Iris pigment epithelial cell (primary cell): ENCODE results near the gene TTI1.
A peak's percentile ranks its signal among the peaks of the same experiment; 100 is the strongest.

ENCODE experiments used
- DNase-seq: peaks from one replicate; pipeline ENCODE4 v3.0.0-alpha.2; 2011; ENCODE audit warnings: low read depth

TTI1 gene

DNA sequence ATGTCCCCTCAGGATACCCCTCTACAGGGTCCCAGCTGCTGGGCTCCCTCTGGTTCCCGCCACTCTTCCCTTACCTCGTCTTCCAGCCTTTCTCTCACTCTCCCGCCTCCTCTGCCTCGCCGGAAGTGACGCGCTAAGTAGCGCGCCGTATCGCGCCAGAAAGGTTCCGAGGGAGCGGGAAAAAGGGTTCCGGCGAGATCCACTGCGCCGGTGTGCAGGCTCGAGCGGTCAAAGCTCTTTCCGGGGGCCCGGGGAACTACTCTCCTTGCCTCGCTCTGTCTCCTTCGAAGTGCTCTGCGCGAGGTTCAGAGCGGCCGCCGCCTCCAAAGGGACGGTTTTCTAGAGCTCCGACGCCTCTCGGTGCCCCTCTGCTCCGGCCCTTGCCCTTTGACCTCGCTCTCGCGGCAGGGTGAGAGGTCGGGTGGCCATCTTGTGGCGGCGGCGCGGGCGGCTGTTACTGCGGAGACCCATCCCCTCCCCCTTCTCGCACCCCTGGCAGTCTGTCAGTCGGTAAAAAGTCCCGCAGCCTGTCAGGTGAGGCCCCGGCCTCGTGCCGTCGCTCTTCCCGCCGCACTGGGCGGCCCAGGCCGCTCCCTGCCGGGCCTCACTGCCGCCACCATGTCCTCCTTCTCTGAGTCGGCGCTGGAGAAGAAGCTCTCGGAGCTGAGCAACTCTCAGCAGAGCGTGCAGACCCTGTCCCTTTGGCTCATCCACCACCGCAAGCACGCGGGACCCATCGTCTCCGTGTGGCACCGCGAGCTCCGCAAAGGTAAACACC lies at the start of gene TTI1, which contains the start of gene RPRD1B:
Gene TTI1 (minus strand): TSS at position 127 of the 778 bp plus-strand sequence. CDS start 19,640 bp downstream, outside the sequence.
Gene RPRD1B (plus strand): TSS at position 417 of the 778 bp plus-strand sequence. CDS start 202 bp downstream, at position 619.
- DNase-seq = peak; percentile 89

GRCh38 chr20:38082894-38083293 lies 49.6 kb upstream of the TTI1 start:
- no peak for DNase-seq

GRCh38 chr20:38081575-38081974 lies 48.3 kb upstream of the TTI1 start:
- no peak for DNase-seq

- no peak for DNase-seq
Measured at GRCh38 chr20:38079353-38079752, 46.1 kb upstream of the TTI1 start.

DNA sequence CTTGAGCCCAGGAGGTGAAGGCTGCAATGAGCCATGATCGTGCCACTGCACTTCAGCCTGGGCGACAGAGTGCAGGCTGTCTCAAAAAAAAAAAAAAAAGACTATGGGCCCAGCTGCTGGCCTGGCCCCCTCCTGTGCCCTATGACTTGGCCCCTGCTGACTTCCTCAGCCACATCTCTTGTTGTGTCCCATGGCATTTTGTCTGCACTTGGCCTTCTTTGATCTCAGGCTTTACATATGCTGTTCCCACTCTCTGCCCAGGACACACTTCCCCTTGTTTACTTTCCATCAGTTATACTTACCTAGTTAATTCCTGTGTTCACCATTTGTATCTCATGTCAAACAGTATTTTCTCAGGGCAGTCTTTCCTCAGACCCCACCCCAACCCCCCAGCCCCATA lies 44.8 kb upstream of the TTI1 start:
- DNase-seq = no peak

- DNase-seq = no peak
Measured at GRCh38 chr20:38076548-38076947, 43.3 kb upstream of the TTI1 start.

DNA sequence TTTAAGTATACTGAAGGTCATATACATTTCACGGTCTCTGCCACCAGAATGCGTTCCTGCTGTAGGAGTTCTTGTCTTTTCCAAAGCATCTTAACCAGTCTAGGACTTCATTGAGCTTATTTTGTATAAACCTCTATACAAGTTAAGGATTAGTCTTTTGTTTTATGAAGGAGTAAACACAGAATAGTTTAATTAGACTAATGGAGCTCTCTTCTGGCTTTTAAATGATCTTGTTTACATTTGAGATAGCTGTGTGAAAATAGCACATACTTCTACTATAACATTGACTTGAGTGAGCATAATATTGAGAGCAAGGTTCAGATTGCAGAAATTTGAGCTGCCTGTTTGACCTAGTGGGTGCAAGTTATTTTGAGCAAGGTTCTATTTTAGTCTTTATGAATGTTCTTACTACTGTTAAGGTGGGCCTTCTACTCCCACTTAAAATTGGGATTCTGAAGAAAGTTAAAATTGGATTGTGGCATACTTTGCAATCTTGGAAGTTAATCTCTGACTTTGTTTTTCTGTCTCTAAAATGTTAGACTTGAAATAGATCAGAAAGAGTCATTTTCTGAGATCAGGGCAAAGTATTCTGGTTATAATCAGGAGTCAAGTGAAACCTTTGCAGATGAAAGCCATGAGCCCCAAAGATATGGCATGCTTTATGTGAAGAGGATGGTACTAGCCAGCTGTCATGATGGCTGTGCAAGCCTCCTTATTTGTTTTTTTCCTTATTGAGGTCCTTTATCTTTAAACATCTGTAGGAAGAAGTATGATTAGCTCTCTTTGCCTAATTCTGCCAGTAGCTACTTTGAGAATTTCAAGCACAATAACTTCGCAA lies 42.1 kb upstream of the TTI1 start:
- DNase-seq = peak; percentile 62

GRCh38 chr20:38073307-38074071 lies 40.2 kb upstream of the TTI1 start:
- DNase-seq = peak; percentile 98

GRCh38 chr20:38072898-38073297 lies 39.6 kb upstream of the TTI1 start:
- no peak for DNase-seq

DNA sequence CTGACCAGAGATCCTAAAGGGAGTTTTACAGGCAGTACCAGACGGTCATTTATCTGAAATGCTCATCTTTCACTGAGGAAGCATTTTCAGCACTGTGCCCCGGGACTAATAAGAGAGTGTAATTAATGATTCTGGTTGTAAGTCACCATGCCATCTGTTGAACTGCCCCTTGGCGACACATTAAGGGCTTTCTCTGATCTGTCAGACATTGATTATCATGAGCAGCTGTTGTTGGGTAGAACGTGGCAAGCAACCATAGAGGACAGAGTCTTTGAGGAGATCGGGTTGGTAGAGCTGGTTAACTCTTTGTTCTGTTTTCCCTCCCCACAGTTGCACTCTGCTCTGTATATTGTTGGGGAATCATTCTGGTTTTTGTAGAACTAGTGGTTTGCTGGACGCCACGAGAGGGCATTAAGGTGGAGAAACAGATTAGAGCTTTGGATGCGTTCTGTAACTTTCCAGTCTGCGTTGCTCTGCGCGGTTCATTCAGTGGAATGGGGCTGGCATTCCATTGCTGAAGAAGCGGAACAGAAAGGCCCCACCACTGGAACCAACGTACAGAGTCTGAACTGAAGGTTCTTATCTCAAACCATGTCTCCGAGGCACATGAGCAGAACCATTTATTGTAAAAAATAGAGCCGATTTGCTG lies 34.6 kb upstream of the TTI1 start:
- no peak for DNase-seq

DNA sequence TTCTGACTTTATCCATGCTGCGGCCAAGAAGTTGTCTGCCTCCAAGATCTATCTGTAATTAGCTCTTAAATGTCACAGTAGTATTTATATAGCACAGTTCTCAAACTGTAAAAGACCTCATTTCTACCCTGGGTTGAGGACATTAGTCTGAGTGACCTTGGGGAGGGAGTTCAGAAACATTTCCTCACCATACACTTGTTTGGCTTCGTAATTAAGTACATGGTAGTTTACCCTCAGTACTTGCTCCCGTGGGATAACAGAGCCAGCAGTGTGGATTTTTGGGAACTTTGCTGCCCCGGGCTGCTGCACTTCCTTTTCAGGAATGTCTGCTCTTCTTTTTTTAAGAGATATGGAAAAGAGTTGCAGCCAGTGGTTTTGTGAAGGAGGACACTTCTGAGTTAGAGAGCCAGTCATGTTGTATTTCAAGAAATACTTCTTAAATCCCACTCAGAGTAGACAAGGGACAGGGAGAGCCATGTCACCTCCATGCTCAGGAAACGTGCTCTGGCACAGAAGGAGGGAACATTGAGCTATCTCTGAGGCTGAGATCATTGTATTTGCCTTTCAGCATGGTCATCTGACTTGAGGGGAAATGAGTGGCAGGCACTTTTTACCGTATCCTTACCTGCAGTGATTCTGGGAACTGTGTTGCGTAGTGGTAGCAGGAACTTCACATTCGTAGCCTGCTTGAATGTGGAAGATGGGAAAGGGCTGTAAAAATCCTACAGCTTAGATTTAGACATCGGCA lies 33.9 kb upstream of the TTI1 start:
- DNase-seq = no peak

- no peak for DNase-seq
Measured at GRCh38 chr20:38065764-38066375, 32.6 kb upstream of the TTI1 start.

DNA sequence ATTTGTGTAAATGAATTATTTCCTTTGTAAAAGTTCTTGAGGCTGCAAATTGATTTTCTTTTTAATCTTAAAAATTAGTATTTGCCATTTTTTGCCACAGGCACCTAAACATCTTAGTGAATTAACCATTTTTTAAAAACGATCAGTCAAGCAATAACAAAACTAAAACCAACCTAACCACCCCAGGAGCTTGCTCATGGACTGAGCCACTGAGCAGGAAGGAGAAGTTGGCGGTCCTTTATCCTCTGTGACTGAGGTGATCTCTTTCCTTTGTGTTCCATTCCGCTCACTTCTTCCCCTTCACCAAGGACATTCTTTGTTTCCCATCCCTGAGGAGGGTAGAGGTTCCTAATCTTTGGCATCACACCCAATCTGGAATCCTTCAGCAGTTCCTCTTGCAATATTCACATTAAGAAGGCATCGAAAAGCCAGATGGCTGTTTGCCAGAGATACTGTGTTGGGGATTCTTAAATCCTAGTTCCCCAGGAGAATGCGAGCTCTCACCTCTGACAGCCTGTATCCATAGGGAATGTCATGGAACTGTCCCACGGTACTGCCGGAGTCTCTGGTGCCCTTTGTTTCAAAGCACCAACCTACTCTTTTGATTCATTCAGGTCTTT lies 30.8 kb upstream of the TTI1 start:
- no peak for DNase-seq

GRCh38 chr20:38062890-38063289 lies 29.6 kb upstream of the TTI1 start:
- no peak for DNase-seq

GRCh38 chr20:38061109-38061508 lies 27.9 kb upstream of the TTI1 start:
- DNase-seq = no peak

DNA sequence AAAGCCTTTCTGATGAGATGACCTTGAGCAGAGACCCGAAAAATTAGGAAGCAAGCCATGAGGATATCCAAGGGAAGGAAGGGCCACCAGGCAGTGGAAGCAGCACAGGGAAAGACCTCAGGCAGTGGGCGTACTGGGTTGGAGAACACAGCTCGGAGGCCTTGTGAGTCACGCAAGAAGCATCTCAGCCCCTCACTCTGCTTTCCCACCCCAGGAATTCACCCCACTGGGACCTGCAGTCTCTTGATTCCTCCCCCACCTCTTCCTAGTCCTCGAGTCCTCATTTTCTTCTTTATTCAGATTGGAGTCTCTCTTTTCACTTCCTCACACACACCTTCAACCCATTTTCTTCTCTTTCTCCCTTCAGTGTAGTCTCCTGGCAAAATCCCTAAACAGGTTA lies 27.3 kb upstream of the TTI1 start:
- DNase-seq = peak; percentile 82

DNA sequence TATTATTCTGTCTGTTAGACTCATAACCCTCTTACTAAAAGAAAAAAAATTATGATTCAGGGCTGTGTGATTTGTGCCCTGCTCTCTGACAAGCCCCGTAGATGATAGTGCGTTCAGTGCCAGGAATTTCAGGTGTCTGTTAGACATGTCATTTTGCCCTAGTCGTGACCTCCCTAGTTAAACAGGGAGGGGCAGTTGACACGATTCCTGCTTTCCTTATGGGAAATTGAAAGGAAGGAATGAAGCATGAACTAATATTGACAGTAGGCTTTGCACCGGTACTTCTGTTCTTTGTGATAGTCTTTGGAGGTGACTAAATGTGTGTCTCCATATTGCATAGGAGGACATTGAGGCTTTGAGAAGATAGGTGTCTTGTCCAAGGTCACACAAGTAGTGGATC lies 26.6 kb upstream of the TTI1 start:
- no peak for DNase-seq

GRCh38 chr20:38057351-38057972 lies 24.2 kb upstream of the TTI1 start:
- peak; percentile 56 for DNase-seq

GRCh38 chr20:38055848-38056247 lies 22.6 kb upstream of the TTI1 start:
- no peak for DNase-seq

DNA sequence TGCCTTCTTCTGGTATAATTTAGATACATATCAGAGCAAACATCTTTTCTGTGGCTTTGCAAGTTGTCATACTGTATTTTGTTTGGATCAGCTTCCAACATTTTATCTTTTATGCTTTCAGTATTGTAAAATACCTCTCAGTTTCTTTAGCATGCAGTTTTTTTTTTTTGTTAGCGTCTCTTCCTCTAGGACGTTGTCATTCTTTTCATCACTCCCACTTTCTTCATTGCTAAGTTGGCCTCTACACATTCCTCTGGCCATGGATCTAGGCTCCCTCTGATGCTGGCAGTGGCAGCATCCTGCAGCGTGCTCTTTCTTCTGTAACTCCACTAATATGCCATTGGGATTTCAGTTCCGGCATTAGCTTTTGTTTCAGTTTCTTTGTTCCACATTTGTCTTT lies 22.0 kb upstream of the TTI1 start:
- DNase-seq = no peak
